SU-DHL-6 (cell line): ENCODE results near the gene UTF1.

Experiments
- CTCF ChIP-seq: fragments of 200-600 bp; sonication (generic); IDR thresholded peaks from one replicate; pipeline ENCODE4 v1.5.1; 2017; ENCODE audit warnings: antibody characterized with exemption, mild to moderate bottlenecking, low read length, moderate library complexity; ENCODE audit not compliant: insufficient read depth, poor library complexity, severe bottlenecking
- EZH2phosphoT487 ChIP-seq: fragments of 200-600 bp; sonication (generic), shearing (Covaris generic); conservative IDR thresholded peaks from 2 replicates; pipeline ENCODE4 v1.6.1; 2018; ENCODE audit warnings: mild to moderate bottlenecking, antibody characterized with exemption, low read length, moderate library complexity, mixed read lengths

- no peak for TF ChIP-seq CTCF
- TF ChIP-seq EZH2phosphoT487 = no peak
Observed at GRCh38 chr10:133235265-133235855, 5.3 kb downstream of the UTF1 start.
